Smooth muscle cell of the pulmonary artery (primary cell): ENCODE results near the gene TOMM20. TPM values are rescaled to one million over a fixed set of nuclear protein-coding genes. Genes with fewer than 3 reads are reported as not detected.

Experiments
- total RNA-seq: library from RNA; depleted of rRNA; stranded (reverse); fragments of >200 nt; gene quantifications from 2 replicates; pipeline ENCODE4 v1.2.3, GENCODE V29; 2014

The TOMM20 gene
- 80.3 and 90.8 TPM in 2 replicates for total RNA-seq

GRCh38 chr1:235128456-235129328 is at the start of gene TOMM20:
TOMM20 (minus strand) TSS chr1:235128837; CDS start chr1:235128715, 122 bp downstream.

DNA sequence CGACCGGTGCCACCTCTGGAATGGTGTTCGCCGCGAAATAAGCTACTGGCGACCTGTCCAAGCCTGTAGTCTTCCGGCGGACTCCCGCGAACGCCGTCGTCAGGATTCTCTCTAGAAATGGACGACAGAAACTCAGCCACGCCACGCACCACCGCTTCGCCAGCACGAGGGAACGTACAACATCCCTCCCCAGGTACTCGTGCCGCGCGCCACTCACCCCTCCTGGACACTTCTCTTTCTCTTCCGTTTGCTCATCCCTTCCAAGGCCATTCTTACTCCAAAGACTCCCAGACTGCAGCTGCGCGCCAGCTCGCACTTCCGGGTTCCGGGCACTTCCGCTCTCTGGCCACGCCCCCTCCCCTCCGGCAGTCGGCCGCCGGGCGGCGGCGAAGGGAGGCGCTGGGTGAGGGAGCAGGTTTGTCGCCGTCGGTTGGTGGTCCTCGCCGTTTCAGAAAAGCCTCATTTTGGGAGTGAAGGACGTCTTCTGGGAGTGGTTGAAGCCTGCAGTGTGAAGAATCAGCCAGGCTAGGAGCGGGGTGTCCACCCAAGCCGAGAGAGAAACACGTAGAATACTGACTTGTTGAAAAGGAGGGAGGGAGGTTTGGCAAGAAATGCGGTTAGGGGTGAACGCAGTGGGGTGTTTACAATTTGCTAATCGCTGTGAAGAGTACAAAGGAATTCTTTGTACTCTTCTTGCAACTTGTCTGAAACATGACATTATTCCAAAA is 32.5 kb upstream of the TOMM20 start, which contains the start of gene RBM34:
Gene RBM34, minus strand, starts transcription at position 294 of the 728 bp plus-strand sequence. Its CDS starts 24 bp downstream, at position 270.

Other genes with a start within 250 kb of the TOMM20 start
- gene RBM34, start 32.4 kb upstream of the TOMM20 start, total RNA-seq, result 35.3 and 41.7 TPM in 2 replicates
- gene ARID4B, start 199.3 kb upstream of the TOMM20 start, total RNA-seq, result 29.6 and 33.5 TPM in 2 replicates
- 28.5 and 31.1 TPM in 2 replicates for gene GGPS1, start 199.7 kb upstream of the TOMM20 start, total RNA-seq
- gene TBCE, start 238.6 kb upstream of the TOMM20 start, total RNA-seq, result 19.9 and 22.2 TPM in 2 replicates